Fibroblast of skin of abdomen (primary cell): ENCODE measurements around the gene ADCY5.

ENCODE experiments used
- DNase-seq: peaks from one replicate; pipeline ENCODE4 v3.0.0-alpha.2; 2013

Gene ADCY5

DNA sequence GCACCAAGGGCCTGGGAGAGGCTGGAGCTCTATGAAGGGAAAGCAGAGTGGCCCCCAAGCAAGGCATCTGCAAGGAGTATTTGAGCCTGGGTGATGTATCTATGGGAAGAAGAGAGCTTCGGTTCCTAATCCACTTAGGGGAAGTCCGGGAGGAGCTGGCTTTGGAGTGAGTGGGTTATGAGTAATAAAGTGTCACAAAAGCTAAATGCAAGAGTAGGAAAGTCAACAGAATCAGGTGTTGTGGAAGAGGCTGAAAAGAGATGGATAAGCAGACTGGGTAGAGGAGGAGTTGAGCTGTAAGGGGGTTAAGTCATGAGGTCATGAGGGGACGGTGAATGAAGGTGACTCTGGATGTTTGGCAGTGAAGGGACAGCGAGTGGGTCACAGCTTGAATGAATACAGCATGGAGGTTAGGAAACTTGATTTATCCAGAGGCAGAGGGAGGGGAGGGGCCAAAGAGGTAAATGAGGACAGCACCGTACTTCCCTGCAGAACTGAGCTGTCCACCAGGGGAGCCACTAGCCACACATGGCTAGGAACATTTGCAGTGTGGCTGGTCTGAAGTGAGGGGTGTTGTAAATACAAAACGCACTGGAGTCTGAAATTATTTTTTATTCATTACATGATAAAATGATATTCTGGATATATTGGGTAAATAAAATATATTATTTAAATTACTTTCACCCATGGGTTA, 83.3 kb downstream of the ADCY5 start:
- no peak for DNase-seq

DNA sequence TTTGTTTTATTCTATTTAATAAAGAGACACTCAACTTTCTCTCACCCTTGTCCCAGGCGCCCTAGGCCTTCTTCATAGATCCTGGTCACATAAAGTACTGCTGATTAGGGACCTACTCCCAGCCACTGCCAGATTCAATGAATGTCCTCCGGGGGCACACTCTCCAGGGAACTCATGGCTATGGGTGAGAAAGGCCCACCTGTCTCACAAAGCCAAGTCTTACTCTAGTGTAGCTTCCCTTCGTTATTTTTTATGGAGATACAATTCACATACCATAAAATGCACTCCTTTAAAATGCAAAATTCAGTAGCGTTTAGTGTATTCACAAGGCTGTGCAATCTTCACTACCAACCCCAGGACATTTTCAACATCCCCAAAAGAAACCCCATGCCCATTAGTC, 87.8 kb downstream of the ADCY5 start:
- no peak for DNase-seq

DNA sequence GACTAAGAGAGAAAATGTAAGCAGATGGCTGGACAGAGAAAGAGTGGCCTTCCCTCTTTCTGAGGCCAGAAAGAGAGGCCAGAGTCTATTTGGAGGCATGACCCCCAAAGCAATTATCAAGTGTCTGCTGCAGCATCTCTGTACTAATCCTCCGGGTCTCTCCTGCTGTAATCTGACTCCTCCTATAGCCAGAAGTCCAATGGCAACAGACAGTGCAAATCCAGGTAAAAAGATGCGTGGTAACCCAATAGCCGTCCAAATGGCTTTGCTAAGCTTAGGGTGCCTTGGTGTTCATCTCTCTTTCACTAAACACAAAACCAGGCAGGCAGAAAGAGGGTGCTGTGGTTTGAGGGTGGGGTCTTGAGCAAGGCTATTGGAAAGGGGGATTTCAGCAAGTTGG, 91.6 kb downstream of the ADCY5 start:
- no peak for DNase-seq

DNA sequence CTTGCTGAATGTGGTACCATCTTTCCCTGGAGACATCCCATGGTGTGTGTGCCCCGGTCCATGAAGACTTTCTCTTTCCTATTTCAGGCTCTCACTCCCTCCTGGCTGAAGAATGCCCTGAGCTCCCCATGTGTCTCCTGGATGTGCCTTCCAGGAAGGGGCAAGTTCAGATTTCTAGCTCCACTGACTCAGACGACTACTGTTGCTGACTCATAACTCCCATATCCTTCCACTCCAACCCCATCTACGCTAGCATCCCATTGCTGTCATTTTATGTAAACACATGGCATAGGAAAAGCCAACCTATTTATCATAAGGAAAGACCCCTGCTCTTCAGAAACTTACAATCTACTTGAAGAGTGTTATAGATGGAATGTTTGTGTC, 95.0 kb downstream of the ADCY5 start:
- DNase-seq: peak; percentile 65

DNA sequence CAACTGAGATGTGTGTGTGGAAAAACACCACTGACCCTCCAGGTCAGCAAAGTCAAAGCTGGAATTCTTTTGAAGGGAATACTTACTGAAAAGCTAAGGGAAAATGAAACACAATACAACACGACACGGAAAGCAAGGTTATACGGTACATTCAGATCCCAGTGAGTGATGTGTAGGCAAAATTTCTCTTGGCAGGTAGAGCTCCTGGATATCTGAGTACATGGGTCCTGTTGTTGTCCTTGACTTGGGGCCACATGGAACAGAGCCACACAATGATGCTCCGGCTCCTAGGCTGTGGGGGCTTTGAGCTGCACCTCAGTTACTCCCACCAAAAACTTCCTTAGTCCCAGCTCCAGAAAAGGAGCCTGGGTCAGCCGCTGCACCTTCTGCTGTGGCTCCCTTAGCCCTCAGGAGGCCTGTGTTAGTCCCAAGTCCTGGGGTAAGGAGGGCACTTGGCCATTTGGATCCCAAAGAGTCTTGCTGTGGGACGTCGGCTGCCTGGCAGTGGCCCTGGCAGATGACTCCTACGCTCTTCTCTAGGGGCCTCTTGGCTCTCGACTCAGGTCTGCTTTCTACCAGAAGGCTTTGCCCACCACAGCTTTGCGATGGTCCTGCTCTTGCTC, 95.6 kb downstream of the ADCY5 start:
- no peak for DNase-seq

DNA sequence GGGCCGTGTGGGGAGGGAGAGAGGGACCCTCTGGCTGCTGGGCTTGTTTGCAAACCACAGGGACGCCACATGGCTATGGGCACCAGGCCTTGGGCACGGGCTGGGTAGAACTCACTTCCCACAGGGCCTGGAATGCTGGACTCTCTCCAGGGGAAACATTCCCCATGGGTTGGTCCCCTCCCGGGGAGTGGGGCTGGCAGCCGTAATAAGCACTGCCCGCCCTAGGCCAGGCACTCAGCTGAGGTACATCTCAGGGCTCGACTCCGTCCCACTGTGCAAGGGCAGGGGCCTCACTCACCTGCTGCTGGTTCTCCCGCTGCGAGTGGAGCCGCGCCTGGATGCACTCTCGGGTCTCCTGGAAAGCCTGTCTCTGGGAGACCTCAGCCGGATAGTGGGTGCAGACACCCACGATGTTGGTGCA, 96.7 kb downstream of the ADCY5 start:
- no peak for DNase-seq

DNA sequence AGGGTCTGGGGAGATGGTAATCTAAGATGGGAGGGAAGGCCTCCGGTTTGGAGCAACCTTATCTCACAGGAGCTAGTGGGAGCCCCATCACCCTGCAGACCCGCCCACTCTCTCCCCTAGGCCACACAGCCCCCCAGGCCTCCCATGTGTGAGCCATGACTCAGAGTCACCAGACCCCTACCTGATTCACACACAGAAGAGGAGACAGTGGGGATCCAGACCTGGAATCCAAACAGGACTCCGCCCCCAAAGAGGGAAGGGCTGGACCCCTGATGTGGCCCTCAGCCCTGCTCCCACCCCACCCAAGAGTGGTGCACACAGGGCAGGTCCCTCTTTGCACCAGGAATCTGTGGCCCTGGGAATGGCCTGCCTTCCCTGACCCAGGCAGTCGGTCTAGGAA, 97.4 kb downstream of the ADCY5 start:
- DNase-seq: no peak

DNA sequence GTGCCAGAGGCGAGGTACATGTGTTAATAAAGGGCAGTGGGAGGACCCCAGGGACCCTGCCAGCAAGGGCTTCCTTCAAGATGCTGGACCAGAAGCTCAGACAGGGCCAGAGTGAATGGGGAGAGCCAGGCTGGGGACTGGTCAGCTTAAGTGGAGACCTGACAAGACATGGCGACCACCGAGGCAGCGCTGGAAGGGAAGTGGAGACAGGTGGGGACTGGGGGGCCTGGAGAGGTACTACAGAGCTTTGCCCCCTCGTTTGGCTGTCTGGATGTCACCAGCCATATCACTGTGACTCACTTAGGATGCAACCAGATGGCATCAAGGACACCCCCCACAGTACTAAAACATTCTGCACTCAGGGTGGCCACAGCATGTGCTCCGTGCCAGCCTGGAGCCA, 97.9 kb downstream of the ADCY5 start:
- no peak for DNase-seq

DNA sequence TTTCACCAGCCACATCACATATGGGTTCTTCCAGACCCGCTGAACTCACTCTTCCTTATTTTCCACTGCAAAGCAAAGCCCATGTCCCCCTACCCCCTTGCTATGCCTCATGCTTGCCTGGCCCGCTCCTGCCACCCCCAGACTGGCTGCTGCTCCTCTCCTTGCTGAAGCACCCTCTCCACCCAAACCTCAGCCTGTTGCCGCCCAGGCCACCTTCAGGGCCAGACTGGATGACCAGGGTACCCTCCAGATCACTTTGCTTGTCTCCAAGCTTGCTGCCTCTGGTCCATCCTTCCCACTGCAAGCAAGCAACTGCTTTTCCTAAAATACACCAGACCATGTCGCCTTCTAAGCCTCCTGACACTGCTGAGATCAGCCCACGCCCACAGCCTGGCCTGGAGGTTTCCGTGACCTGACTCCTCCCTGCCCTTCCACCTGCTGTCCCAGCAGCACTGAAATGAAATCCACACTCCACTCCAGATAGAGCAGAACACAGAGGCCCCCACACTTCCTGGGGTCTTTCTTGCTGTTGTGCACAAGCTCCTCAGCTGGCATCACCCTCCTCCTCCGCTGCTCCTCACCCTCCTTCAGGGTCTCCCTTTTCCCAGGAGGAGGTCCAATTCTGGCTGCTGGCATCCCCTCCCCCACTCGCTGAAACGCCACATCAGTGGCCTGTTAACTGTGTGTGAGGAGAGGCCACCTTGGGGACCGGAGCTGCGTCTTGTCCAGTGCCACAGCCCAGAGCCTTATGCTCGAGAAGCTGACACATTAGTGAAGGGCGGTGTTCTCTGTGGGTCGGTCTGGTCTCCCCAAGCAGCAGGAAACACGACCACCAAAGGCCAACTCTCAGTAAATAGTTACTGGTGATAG, 99.1 kb downstream of the ADCY5 start:
- DNase-seq: no peak

DNA sequence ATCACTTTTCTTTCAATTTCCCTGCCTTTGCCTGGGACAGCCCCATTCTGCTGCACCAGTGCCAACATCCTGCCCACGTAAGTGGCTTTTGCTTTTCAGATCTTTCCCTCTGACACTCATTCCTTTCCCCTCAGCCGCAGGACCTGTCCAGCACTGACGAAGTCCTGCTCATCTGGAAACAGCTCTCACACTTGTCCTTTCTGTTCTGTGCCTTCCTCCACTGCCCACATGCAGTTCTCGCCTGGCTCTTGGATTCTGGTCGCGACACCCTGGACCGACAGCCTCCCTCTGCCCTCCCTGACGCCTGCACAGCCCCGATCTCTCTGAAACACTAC, 99.7 kb downstream of the ADCY5 start:
- DNase-seq: no peak

DNA sequence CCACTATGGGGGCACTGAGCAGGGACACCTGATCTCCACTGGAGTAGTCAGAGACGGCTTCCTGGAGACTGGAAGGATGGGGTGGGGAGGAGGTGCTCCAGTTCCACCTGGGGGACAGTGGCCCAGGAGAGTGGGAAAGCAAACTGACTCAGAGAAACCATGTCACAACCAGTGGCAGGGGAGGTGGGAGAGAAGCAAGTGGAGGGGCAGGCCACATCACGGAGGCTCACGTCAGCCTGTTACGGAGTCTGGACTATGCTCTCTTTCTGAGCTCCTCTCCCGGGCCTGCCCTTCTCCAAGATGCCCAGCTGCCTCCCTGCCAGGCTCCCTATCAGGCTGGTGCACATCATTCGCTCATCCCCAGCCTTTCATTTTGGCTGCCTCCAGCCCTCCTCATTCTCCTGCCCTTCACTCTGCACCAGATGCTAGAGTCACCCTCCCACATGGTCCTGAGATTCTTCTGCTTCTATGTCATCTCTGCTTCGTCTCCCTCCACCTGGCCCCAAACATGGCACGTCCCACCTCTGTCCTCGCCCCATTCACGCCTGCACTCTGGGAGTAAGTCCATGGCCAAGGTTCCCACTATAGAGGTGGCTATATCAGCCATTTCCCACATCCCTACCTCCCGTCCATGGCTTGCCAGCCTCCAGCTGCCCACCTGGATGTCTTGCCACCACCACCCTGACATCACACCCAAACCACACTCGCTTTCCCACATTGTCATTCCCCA, 100.3 kb downstream of the ADCY5 start:
- no peak for DNase-seq

DNA sequence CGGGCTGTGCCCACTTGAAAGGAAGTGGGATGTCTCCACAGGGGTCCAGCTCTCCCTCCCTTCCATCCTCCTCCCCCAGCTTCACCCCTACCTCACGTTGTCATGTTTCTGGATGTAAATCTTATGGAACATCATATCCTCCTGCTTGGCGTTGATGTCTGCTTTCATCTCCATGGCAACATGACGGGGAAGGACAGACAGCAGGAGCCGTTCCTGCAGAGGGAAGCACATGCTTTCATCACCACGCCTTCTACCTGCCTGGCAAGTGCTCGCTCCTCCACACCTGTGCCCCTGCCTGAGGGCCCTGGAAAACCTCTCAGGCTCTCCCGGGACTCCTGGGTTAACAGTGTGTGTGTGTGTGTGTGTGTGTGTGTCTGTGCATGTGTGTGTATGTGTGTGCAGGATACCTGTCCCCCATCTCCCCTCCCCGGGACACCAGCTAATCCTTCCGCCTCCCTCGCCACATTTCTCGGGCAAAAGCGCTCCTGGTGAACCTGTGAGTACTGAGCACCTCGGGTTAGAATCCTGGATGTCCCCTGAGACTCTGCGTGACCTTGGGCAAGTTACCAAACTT, 101.1 kb downstream of the ADCY5 start:
- DNase-seq: no peak

DNA sequence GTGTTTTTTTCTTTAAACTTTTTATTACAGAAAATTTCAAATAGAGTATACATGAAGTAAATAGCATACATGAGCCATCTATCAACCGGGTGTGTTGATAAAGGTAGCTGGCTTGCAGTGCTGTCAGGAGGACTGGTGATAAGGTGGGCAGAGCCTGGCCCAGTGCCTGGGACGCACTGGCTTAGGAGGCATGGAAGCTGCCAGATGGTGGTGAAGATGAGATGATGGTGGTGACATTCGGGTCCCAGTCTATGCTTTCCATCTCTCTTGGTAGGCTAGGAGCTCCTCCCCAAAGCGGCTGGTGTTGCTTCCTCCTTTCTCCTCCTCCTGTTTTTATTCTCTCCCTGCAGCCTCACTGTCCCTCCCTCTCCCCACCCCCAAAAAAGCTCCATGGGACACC, 101.7 kb downstream of the ADCY5 start:
- no peak for DNase-seq

DNA sequence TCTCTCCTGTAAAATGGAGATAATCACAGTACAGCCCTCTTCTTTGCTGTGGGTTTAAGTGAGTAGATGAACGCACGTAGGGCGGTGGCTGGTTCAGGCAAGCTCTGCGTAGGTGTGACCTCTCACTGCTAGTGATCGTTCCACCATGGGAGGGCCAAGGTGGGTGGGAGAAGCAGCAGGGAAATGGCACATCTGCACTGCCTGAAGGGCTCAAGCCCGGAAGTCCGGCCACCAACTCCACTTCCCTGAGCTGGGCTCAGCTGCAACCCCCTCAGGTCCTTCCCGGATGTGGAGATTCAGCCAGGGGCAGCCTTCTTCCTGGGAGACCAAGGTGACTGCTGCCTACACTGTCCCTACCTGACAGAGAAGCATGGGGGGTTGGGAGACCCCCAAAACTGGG, 102.9 kb downstream of the ADCY5 start:
- DNase-seq: no peak

DNA sequence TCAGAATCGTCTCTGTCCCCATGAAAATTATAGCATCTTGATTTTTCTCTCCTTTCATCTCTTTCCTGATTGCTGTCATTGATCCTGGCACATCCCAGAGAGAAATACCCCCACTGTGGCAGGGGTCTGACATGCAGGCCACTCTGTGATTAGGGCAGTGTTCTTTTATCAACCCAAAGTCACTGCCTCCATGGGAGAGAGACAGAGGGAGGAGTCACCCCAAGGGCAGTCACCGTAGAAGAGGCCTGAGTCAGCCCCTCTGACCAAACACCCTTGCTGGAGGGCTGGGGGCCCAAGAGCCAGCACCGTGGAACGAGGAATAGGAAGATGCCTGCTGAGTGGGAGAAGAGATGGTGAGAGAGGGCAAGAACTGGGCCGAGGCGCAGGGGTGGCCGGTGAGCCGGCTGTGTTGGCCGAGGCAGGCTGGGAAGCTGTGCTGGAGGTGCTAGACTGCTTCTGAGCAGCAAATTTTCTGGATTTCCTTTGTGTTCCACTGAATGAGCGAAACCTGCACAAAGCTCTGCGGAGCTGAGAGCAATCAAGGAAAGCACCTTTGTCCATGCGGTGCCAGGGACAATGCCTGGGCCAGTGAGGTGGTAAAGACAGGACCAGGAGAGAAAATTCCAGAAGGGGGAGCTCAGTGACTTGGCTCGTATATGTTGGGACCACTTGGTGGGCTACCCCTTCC, 103.8 kb downstream of the ADCY5 start:
- DNase-seq: no peak

DNA sequence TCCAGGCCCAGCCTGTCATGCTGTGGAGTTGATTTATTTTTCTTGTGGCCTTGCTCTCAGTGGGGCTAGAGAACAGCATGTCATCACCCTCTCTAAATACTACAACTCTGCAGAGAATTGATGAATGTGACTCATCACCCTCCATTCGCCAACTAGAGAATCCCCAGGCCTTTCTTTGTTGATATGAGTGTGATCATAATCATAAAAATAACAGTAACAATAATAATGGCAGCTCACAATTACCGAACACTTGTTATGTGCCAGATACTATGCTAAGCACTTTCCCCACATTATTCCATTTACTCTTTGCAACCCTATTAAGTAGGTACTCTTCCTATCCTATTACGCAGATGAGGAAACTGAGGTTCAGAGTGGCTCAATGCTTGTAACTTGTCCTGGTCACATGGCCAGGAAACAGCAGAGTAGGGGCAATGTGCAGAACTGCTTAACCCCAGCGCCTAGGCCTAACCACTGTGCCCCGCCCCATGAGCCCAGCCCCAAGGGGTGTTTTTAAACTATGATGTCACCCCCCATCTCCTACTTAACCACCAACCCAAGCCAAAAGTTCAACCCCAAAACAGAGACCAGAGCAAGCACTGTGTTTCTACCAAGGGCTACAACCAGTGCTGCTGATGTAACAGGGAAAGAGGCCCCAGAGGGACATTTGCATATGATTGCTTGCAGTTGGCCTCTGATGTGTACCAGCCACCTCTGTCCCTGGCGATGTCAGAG, 104.5 kb downstream of the ADCY5 start:
- DNase-seq: peak; percentile 79

DNA sequence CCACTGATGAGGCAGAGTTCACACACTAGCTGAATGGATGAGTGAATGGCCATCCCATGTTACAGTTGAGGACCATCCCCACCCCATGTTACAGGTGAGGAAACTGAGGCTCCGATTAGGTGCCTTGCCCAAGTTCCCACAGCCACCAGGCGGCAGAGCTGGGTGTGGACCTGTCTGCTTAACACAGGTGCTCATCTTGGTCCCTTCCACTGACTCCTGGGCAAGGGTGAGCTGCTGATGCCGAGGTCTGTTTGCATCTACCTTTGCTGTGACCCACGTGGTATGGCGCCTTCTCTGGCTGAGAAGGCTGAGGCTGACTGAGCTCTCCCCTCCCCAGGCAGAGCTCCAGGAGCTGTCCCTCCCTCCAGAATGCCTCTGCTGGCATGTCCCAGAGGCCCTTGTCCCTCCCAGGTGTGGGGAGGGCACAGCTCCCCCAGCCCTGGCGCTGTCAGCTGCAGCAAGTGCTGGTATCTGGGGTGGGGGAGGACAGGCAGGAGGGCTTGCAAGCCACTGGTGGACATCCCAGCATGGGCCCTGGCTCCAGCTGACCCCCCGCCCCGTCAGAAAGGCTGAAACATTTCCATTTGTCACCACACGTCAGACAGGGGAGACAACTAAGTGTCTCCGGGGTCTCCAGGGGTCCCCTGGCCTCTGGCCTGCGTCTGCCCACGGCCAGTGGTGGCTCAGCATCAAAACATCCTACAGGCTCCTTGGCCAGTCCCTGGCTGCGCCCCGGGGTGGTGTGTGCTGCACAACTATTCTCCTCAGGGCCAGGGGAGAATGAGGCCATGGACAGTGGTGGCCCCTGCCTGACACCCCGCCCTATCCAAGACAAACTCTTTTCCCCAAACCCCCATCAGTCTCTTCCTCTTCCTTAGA, 105.4 kb downstream of the ADCY5 start:
- DNase-seq: no peak

DNA sequence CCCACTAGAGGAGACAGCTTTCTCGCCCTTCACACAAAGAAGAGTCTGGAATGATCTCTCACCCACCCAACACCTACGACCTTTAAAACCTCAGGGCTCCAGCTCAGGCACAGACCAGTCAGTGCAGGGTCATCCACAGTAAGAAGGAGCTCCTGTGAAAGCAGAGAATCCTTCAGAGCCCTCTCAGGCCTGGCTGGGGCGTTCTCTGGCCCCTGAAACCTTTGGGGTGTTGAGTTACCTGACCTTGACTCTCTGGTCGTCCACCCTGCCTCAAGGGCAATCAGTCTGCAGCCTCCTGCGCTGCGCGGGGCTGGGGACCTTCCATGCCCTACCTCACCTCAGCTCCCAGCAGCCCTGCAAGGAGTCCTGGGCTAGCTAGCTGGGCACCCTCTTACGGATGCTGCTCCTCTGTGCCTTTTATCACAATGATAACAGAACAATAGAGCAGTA, 106.2 kb downstream of the ADCY5 start:
- no peak for DNase-seq

DNA sequence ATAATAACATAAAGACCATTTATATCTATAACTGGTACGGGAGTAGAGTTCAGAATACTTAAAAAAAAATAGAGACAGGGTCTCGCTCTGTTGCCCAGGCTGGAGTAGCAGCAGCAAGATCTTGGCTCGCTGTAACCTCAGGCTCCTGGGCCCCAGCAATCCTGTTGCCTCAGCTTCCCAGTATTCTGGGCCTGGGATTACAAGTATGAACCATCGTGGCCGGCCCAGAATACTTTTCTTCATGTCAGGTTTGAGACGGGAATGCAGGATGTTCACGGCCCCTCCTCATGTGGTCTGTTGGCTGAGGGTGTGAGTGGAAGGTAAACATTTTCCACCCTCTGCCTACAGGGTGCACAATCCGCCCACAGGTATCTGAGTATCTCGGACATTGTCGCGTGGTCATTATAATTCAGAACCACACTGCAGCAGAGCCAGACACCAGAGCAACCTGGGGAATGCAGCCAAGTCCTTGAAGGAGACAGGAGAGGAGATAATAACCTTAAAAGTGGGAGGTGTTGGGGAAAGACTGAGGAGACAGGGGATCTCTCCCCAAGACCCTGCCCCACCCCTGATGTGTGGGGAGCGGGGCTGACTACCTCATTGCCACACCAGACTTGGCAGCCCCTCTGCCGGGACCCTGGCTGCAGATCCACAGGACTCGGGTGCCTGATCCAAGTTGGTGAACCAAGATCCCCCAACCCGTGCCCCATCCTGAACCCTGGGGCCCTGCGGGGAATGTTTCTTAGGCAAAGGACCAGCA, 106.8 kb downstream of the ADCY5 start:
- no peak for DNase-seq

DNA sequence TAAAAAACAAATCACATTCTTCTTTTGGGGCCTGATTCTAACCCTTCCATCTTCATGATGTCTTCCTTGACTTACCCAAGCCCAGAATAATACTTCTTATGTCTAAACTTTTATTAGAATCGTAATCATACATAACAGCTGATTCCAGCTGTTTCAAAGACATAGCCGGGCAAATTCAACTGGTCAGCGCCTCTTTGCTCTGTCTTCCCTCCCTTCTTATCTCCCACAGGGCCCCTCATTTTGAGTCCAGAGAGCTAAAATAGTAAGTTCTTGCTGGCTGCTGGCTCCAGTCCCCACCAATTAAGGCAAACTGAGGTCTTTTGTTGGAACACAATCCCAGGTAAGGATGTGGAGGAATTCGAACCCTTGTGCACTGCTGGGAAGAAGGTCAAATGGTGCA, 108.6 kb downstream of the ADCY5 start:
- no peak for DNase-seq
